Measurements from ENCODE around the gene BRF1.

DNA sequence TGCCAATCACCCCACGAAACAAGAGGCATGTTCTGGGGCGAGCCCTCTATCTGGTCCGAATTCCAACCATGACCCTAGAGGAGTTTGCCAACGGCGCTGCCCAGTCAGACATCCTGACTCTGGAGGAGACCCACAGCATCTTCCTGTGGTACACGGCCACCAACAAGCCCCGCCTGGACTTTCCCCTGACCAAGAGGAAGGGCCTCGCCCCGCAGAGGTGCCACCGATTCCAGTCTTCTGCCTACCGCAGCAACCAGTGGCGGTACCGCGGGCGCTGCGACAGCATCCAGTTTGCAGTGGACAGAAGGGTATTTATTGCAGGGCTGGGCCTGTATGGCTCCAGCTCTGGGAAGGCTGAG, 50.8 kb downstream of the BRF1 start:
- TF ChIP-seq, protein P1, sequence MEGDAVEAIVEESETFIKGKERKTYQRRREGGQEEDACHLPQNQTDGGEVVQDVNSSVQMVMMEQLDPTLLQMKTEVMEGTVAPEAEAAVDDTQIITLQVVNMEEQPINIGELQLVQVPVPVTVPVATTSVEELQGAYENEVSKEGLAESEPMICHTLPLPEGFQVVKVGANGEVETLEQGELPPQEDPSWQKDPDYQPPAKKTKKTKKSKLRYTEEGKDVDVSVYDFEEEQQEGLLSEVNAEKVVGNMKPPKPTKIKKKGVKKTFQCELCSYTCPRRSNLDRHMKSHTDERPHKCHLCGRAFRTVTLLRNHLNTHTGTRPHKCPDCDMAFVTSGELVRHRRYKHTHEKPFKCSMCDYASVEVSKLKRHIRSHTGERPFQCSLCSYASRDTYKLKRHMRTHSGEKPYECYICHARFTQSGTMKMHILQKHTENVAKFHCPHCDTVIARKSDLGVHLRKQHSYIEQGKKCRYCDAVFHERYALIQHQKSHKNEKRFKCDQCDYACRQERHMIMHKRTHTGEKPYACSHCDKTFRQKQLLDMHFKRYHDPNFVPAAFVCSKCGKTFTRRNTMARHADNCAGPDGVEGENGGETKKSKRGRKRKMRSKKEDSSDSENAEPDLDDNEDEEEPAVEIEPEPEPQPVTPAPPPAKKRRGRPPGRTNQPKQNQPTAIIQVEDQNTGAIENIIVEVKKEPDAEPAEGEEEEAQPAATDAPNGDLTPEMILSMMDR (IDR thresholded peaks at IDR 0.05): no peak
- no peak for TF ChIP-seq POLR2A (IDR thresholded peaks at IDR 0.05)

Data from testis (tissue), 2 donors.